ENCODE data around the gene CRX.
"Not testable (repeated sequence)": the region's sequence is repeated elsewhere in the genome, so short reads cannot be mapped to it uniquely, and the experiment has no call there.

Gene CRX

DNA sequence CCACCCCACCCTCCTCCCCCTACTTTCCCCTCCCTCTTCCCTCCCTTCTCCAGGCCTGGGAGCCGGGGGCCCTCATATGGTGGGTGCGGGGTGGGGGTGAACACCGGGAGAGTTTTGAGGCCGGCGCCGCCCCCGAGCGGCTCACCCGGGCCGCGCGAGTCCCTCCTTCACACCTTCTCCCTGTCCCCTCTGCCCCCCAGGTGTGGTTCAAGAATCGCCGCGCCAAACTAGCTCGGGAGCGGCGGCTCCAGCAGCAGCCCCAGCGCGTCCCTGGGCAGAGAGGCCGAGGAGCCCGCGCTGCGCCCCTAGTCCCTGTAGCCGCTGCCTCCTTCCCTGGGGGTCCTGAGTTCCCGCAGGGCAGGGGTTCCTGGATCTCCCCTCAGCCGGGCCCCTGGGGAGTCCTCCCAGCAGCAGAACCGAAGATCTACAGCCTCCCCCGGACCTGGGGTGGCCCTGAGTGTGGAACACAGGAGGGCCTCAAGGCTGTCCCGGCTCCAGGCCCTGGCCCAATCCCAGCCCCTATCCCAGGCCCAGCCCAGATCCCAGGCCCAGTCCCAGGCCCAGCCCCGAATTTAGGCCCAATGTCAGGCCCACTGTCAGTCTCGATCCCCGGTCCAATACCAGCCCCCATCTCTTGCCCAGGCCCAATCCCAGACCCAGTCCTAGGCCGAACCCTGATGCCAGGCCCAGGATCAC lies 39.0 kb downstream of the CRX start:
- no peak for DNase-seq

DNA sequence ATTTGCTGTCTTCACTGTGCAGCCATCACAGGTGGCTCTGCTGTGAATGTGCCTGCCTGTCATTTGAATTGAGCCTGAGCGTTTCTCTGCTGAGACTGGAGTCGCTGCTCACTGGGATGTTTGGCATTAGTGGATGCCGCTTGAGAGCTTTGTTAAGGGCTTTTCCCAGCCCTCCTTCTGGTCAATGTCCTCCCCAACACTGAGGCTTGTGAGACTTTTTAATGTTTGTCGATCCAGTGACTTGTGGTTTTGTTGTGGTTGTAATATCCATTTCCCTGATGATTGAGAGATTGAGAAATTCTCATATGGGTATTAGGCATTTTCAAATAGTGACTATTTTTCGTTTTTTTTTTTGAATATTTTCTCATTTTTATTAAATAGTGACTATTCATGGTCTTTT lies 39.9 kb downstream of the CRX start:
- no peak for DNase-seq

DNA sequence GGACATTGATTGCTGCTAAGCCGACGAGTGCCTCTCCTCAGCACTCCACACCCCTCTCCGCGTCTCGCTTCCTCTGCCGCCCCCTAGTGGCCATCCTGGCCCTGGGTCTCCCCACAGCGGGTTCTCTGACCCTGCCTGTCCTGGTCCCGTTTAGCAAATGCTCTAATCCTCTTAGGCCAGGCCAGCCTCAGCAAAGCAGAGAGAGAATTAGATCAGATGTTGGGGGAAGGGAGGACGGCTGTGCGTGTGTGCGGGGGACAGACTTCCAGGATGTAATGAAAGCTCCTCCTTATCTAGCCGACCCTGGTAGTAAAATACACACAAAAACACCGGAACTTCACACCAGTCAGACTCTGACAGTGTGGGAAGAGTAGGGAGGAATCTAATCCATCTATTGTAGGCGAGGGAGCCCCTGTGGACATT lies 41.8 kb downstream of the CRX start:
- DNase-seq, result peak; percentile 68 to 71

DNA sequence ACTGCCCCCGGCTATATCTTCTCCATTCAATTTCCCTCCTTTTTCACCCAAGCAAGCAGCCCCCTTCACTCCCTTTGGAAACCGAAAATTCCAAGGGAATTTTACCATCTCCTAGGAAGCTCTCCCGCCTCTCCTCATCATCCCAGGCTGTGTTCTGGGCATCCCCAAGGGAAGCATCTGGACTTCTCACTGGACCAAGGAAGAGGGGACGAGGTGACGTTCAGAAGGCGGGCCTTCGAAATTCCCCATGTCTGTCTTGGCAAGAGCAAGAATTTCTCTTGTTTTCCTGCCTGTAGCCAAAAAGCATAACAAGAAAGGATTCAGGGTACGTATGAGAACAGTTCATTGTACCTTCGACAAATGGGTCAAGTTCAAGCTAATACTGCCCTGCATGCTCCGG lies 43.4 kb downstream of the CRX start:
- no peak for DNase-seq

DNA sequence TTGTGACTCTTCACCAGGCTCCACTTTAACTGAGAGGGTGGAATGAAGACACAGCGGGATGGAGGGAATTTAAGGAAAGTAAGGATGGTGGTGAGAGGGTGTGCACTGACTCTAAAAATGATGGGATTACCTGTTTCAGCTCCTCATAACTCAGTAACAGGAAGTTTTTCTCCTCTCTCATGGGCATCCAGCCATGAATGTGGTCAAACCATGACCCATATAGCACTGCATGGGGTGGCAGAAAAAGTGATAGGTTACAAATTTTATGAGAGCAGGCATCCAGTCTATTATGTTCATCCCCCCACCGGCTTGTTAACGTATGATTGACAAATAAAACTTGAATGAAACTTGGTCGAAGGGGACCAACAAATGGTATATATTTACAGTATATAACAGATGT lies 57.2 kb downstream of the CRX start:
- no peak for DNase-seq

DNA sequence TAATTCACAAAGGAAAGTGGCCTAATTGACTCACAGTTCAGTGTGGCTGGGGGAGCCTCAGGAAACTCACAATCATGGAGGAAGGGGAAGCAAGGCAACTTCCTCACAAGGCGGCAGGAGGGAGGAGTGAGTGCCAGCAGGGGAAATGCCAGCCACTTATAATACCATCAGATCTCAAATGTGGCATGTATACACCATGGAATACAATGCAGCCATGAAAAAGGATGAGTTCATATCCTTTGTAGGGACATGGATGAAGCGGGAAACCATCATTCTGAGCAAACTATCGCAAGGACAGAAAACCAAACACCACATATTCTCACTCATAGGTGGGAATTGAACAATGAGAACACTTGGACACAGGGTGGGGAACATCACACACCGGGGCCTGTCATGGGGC lies 57.6 kb downstream of the CRX start:
- DNase-seq, result not testable (repeated sequence)

DNA sequence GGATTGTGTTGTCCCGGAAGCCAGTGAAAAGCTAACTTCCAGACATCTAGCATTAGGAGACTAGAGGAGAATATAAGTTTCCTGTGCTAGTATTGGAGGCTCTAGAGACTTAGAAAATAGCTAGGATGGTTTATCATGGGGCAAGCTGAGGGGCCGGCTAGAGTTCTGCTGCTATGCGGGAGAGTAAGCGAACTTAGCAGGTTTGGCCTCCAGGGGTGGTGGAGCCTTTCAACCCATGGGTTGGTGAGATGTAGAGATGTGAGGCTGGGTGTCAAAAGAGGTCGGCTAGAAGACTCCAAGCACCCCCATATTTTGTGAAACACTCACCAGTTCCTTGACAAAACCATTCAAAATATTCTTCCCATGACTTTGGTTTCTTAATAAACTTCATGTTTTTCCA lies 60.0 kb downstream of the CRX start:
- no peak for DNase-seq

DNA sequence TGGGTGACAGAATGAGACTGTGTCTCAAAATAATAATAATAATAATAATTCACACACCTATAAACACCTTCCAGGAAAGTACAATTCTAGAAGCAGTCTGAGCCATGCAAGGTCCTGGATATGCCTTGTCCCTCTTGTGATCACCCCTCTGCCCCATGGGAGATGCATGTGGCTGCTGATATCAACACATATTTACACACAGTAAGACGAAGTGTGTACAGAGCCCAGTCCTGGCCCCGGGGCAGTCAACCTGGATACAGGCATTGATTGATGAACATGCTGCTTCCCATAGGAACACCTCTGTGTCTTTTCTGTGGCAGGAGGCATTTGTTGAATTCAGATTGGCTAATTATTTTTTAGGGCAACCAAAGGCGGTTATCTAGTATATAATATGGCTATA lies 61.2 kb downstream of the CRX start:
- no peak for DNase-seq

DNA sequence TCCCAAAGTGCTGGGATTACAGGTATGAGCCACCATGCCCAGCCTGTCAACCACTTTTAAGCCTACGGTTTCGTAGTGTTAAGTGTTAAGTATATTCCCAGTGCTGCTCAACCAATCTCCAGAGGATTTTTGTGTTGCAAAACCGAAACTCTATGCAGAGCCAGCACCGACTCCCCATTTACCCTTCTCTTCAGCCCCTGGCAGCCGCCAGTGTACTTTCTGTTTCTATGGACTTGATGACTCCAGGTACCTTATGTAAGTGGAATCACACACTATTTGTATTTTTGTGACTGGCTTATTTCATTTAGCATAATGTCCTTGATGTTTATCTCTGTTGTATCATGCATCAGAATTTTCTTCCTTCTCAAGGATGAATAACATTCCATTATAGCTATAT lies 63.3 kb downstream of the CRX start:
- no peak for DNase-seq

DNA sequence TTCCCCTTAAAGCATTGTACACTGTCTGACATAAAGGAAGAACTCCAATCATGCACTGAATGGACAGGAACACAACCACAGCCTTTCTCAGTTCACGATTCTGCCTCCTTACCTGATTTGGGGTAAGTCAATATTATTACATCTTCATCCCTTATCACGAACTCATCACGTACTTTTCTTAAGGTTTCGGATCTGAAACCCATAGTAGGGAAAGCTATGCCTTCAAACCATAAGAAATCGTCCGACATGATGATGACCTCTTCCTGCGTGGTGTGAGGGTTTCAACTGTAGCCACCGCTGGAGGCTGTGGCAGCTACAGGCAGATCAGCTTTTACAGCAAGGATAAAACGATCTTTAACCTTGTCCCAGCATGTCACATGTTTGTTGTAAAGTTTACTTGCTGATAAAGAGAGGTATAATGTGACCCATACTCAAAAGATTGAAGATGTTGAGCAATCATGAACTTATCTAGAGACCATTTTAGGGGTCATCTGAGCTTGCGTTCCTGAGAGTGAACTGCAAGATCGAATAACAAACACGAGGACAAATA lies 64.3 kb downstream of the CRX start, which contains the start of gene SULT2A1:
SULT2A1 (minus strand) TSS at position 306 of the 550 bp plus-strand sequence; CDS start at position 248, 58 bp downstream.
- DNase-seq, result no peak

DNA sequence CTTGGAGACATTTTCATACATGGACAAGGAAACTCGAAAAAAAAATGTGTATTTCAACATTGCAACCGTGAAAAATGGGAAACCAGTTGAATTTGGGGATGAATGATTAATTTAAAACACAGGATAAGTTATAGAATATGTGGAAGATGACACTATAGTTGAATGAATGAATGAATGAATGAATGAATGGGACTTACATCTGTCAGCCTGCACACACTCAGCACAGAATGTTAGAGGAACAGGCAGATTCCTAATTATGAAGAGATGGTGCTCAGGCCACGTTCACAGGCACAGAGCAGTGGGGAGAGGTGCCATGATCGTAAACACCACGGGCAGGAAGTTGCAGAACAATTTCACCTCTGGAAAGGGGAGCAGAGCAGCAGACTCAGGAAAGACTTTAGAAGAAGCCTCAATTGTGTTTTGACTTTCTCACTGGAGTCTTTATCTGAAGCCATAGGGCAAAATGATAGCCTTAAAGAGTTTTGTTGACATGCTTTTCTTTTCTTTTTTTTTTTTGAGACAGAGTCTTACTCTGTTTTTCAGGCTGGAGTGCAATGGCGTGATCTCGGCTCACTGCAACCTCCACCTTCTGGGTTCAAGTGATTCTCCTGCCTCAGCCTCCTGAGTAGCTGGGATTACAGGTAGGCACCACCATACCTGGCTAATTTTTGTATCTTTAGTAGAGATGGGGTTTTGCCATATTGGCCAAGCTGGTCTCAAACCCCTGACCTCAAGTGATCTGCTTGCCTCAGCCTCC lies 69.3 kb downstream of the CRX start:
- no peak for DNase-seq

DNA sequence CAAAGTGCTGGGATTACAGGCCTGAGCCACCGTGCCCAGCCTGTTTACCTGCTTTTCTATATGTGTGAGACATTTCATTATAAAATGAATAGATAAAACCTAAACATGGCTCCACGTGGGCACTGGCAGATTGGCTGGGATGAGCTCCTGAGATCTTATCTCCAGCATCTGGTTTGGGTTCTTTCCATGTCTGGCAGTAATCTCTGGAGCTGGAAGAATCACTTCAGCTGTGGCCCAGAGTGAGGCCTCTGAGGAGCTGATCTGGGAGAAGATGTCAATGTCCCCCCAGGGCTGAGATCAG lies 69.8 kb downstream of the CRX start:
- no peak for DNase-seq

DNA sequence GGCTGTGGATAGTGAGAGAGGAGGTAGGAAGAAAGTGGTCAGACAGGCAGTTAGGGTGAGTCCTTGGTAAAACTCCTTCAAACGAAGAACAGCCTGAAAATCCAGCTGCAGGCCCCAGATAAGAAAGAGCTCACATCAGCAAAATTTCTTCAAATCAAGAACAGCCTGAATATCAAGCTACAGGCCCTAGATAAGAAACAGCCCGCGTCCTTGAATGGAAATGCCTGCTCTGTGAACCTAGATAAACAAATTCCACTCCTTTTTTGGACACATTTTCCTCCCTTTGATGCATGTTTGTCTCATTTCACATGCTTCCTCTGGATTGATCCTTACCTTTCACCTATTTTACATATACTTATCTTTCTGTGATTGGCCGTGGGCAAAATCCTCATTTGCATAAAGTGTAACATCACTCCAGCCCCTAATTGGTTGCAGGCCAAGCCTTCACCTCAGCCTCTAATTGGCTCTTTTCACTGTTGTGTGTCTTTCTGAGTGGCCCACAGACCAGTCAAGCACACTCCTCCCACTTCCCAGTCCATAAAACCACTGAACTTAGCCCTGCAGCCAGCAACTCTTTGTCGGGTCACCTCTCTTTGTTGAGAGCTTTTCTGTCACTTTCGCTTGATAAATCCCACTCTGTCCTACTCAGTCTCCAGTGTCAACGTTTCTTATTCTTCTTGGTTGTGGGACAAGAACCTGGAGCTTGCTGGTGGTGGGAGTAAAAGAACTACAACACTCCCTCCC lies 70.4 kb downstream of the CRX start:
- no peak for DNase-seq

All from inflammatory macrophage (primary cell).